HepG2 (cell line): ENCODE data around the gene FN1. TPM values are rescaled to one million over a fixed set of nuclear protein-coding genes. Genes with fewer than 3 reads are reported as not detected.
A peak's percentile ranks its signal among the peaks of the same experiment; 100 is the strongest.

Source experiments
- ATAD3A ChIP-seq: sonication (generic); formaldehyde crosslinking; IDR thresholded peaks from 2 replicates; pipeline ENCODE4 v1.4.0; 2020; ENCODE audit warnings: missing genetic modification reagents
- CHD2 ChIP-seq: IDR thresholded peaks from 2 replicates; pipeline ENCODE4 v1.6.1; 2011; ENCODE audit warnings: low read depth, low read length, improper control_type of control experiment
- FOXM1 ChIP-seq: sonication (generic); formaldehyde crosslinking; IDR thresholded peaks from 2 replicates; pipeline ENCODE4 v1.5.0; 2020; ENCODE audit warnings: missing genetic modification reagents
- GTF2F1 ChIP-seq: fragments of 150-350 bp; IDR thresholded peaks from 2 replicates; pipeline ENCODE4 v1.6.1; 2014; ENCODE audit warnings: low read length
- IRF2 ChIP-seq: IDR thresholded peaks from 2 replicates; pipeline ENCODE4 v1.6.1; 2018; ENCODE audit warnings: missing genetic modification reagents, missing compliant biosample characterization
- MIXL1 ChIP-seq: IDR thresholded peaks from 2 replicates; pipeline ENCODE4 v1.6.1; 2016
- NR2C2 ChIP-seq: sonication (generic); formaldehyde crosslinking; IDR thresholded peaks from 2 replicates; pipeline ENCODE4 v1.4.0; 2020; ENCODE audit warnings: missing genetic modification reagents, mild to moderate bottlenecking, moderate library complexity, borderline replicate concordance
- PCBP2 ChIP-seq: fragments of 200-400 bp; formaldehyde crosslinking; optimal IDR thresholded peaks from 2 replicates; pipeline ENCODE3; 2018; ENCODE audit warnings: low read length, low read depth; ENCODE audit not compliant: poor library complexity, severe bottlenecking
- RBM22 ChIP-seq: fragments of 200-400 bp; formaldehyde crosslinking; optimal IDR thresholded peaks from 2 replicates; pipeline ENCODE3; 2017; ENCODE audit warnings: mild to moderate bottlenecking, low read length, moderate library complexity
- SMAD9 ChIP-seq: sonication (generic); formaldehyde crosslinking; IDR thresholded peaks from 2 replicates; pipeline ENCODE4 v1.5.1; 2020; ENCODE audit warnings: mild to moderate bottlenecking, missing genetic modification reagents
- SOX6 ChIP-seq, 2 experiments: fragments of 450-650 bp in 1 of 2; sonication (generic) in 1 of 2; formaldehyde crosslinking in 1 of 2; IDR thresholded peaks; 2 replicates each; pipeline versions ENCODE4 v1.4.0 to v1.6.1; 2017 to 2020; ENCODE audit warnings: antibody characterized with exemption in 1 of 2, mild to moderate bottlenecking in 1 of 2, missing genetic modification reagents in 1 of 2
- ZNF143 ChIP-seq: sonication (generic); formaldehyde crosslinking; IDR thresholded peaks from 2 replicates; pipeline ENCODE4 v1.4.0; 2020; ENCODE audit warnings: missing genetic modification reagents
- ZNF160 ChIP-seq: sonication (generic); formaldehyde crosslinking; IDR thresholded peaks from 2 replicates; pipeline ENCODE4 v1.8.0; 2022; ENCODE audit warnings: mild to moderate bottlenecking, inconsistent platforms, missing genetic modification reagents
- ZZZ3 ChIP-seq: sonication (generic); formaldehyde crosslinking; IDR thresholded peaks from 2 replicates; pipeline ENCODE4 v1.4.0; 2020; ENCODE audit warnings: missing genetic modification reagents, mild to moderate bottlenecking, borderline replicate concordance
- polyA plus RNA-seq, 8 experiments: library from polyadenylated mRNA; depleted of rRNA in 3 of 8; stranded (reverse) in 7 of 8; unstranded in 1 of 8; fragments of >200 nt; fragmentation: Illumina TruSeq in 4 of 8; extraction: Trizol in 4 of 8; gene quantifications; 2 replicates each; pipeline versions ENCODE4 v1.2.1 to v1.2.3, GENCODE V29; 2011 to 2016; ENCODE audit warnings: low read depth in 4 of 8, missing spikeins in 1 of 8, mixed read lengths in 1 of 8; ENCODE audit not compliant: insufficient read depth in 1 of 8
- total RNA-seq, 5 experiments: library from RNA; depleted of rRNA; stranded (reverse); fragments of >200 nt; fragmentation: Illumina TruSeq; extraction: Trizol; gene quantifications; 2 replicates each; pipeline ENCODE4 v1.2.3, GENCODE V29; 2016; ENCODE audit warnings: low read depth in 1 of 5
- TF ChIP-seq, protein P1 (sequence below): IDR thresholded peaks from 2 replicates; pipeline ENCODE4 v1.6.1; 2016; ENCODE audit warnings: missing biosample characterization, missing genetic modification reagents, low read depth
- TF ChIP-seq, protein P2 (sequence below): IDR thresholded peaks from 2 replicates; pipeline ENCODE4 v1.6.1; 2012; ENCODE audit warnings: low read length, improper control_type of control experiment
- TF ChIP-seq, protein P3 (sequence below): sonication (generic); formaldehyde crosslinking; IDR thresholded peaks from 2 replicates; pipeline ENCODE4 v1.4.0; 2020; ENCODE audit warnings: mild to moderate bottlenecking, missing genetic modification reagents
- TF ChIP-seq, protein P4 (sequence below): sonication (generic); formaldehyde crosslinking; IDR thresholded peaks from 2 replicates; pipeline ENCODE4 v1.8.1; 2023; ENCODE audit warnings: mild to moderate bottlenecking, missing genetic modification reagents, borderline replicate concordance
- TF ChIP-seq, protein P5 (sequence below): IDR thresholded peaks from 2 replicates; pipeline ENCODE4 v1.6.1; 2016; ENCODE audit warnings: mild to moderate bottlenecking
- TF ChIP-seq, protein P6 (sequence below): sonication (generic); formaldehyde crosslinking; IDR thresholded peaks from 2 replicates; pipeline ENCODE4 v1.4.0; 2020; ENCODE audit warnings: mild to moderate bottlenecking, missing genetic modification reagents

The FN1 gene
- total and polyA plus RNA-seq, 2 of the 13 experiments (the other 11 are each of a cell fraction or from before 2014, with no cell fraction given): 1,847 to 6,471 TPM

DNA sequence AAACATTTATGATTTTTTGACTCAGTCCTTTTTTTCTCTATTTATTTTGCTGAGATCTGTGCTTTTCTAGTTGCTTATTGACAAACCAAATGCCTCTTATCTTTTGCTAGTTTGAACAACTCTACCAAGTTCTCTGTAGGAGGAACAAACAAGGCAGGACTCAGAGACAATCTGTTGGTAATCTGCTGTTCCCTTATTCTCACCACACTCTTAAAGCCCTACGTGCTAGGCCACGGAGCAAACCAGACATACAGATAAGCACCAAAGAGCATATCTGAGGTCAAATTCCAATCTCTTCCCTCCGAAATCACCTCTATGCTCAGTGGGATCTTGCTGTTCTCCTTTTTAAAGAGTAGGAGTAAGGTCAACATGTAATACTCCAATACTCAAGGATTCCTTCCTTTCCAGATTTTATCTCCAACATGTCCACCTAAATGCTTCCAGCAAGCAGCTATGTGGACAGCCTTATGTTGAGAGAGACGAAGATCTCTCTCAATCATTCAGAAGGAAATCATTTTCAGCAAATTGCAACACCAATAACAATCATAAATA lies 18.4 kb downstream of the FN1 start (continued):
- TF ChIP-seq, protein P1, sequence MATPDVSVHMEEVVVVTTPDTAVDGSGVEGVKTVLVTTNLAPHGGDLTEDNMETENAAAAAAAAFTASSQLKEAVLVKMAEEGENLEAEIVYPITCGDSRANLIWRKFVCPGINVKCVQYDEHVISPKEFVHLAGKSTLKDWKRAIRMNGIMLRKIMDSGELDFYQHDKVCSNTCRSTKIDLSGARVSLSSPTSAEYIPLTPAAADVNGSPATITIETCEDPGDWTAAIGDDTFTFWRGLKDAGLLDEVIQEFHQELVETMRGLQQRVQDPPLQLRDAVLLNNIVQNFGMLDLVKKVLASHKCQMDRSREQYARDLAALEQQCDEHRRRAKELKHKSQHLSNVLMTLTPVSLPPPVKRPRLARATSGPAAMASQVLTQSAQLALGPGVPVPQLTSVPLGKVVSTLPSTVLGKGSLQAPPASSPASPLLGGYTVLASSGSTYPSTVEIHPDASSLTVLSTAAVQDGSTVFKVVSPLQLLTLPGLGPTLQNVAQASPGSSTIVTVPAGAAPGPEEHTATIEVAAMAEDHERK (CRISPR knock-in tag): peak; percentile 49; the same call in 1 of the 2 replicates
- TF ChIP-seq CHD2 (no peak), ZNF160 (CRISPR knock-in tag) (no peak), FOXM1 (no peak), RBM22 (peak; percentile 99), PCBP2 (no peak), ZZZ3 (CRISPR knock-in tag) (no peak), IRF2 (CRISPR knock-in tag) (peak; percentile 82), GTF2F1 (no peak), NR2C2 (peak; percentile 58; the same call in 1 of the 2 replicates), MIXL1 (CRISPR knock-in tag) (peak; percentile 40; the same call in 1 of the 2 replicates), ATAD3A (CRISPR knock-in tag) (no peak), ZNF143 (CRISPR knock-in tag) (no peak), SMAD9 (CRISPR knock-in tag) (no peak), SOX6 (IDR thresholded peaks at IDR 0.05) (no peak), SOX6 (CRISPR knock-in tag; IDR thresholded peaks at IDR 0.05) (peak; percentile 97)
- TF ChIP-seq, protein P2, sequence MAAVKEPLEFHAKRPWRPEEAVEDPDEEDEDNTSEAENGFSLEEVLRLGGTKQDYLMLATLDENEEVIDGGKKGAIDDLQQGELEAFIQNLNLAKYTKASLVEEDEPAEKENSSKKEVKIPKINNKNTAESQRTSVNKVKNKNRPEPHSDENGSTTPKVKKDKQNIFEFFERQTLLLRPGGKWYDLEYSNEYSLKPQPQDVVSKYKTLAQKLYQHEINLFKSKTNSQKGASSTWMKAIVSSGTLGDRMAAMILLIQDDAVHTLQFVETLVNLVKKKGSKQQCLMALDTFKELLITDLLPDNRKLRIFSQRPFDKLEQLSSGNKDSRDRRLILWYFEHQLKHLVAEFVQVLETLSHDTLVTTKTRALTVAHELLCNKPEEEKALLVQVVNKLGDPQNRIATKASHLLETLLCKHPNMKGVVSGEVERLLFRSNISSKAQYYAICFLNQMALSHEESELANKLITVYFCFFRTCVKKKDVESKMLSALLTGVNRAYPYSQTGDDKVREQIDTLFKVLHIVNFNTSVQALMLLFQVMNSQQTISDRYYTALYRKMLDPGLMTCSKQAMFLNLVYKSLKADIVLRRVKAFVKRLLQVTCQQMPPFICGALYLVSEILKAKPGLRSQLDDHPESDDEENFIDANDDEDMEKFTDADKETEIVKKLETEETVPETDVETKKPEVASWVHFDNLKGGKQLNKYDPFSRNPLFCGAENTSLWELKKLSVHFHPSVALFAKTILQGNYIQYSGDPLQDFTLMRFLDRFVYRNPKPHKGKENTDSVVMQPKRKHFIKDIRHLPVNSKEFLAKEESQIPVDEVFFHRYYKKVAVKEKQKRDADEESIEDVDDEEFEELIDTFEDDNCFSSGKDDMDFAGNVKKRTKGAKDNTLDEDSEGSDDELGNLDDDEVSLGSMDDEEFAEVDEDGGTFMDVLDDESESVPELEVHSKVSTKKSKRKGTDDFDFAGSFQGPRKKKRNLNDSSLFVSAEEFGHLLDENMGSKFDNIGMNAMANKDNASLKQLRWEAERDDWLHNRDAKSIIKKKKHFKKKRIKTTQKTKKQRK: no peak
- TF ChIP-seq, protein P3, sequence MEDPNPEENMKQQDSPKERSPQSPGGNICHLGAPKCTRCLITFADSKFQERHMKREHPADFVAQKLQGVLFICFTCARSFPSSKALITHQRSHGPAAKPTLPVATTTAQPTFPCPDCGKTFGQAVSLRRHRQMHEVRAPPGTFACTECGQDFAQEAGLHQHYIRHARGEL: no peak
- TF ChIP-seq, protein P4, sequence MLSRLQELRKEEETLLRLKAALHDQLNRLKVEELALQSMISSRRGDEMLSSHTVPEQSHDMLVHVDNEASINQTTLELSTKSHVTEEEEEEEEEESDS (CRISPR knock-in tag): no peak
- TF ChIP-seq, protein P5, sequence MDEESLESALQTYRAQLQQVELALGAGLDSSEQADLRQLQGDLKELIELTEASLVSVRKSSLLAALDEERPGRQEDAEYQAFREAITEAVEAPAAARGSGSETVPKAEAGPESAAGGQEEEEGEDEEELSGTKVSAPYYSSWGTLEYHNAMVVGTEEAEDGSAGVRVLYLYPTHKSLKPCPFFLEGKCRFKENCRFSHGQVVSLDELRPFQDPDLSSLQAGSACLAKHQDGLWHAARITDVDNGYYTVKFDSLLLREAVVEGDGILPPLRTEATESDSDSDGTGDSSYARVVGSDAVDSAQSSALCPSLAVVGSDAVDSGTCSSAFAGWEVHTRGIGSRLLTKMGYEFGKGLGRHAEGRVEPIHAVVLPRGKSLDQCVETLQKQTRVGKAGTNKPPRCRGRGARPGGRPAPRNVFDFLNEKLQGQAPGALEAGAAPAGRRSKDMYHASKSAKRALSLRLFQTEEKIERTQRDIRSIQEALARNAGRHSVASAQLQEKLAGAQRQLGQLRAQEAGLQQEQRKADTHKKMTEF (CRISPR knock-in tag): peak; percentile 72
- TF ChIP-seq, protein P6, sequence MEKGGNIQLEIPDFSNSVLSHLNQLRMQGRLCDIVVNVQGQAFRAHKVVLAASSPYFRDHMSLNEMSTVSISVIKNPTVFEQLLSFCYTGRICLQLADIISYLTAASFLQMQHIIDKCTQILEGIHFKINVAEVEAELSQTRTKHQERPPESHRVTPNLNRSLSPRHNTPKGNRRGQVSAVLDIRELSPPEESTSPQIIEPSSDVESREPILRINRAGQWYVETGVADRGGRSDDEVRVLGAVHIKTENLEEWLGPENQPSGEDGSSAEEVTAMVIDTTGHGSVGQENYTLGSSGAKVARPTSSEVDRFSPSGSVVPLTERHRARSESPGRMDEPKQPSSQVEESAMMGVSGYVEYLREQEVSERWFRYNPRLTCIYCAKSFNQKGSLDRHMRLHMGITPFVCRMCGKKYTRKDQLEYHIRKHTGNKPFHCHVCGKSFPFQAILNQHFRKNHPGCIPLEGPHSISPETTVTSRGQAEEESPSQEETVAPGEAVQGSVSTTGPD: peak; percentile 99
